LNCaP clone FGC (cell line): ENCODE results near the gene TXN.

Source experiments
- DNase-seq: peaks from one replicate; pipeline ENCODE4 v3.0.0-alpha.2; 2011; ENCODE audit warnings: low read depth
- H3K4me3 ChIP-seq: 2 replicates; pipeline ENCODE4 v1.5.1; 2011; ENCODE audit warnings: mild to moderate bottlenecking, low read depth, low read length, control low read depth
- CTCF ChIP-seq: IDR thresholded peaks from 2 replicates; pipeline ENCODE4 v1.5.1; 2012; ENCODE audit warnings: mild to moderate bottlenecking; ENCODE audit not compliant: control insufficient read depth, insufficient read depth; ENCODE audit errors: extremely low read depth

The TXN gene

GRCh38 chr9:110256380-110257096 lies at the start of gene TXN:
Gene TXN, minus strand, starts transcription at chr9:110256507. Its CDS starts 72 bp downstream, at chr9:110256435.
- TF ChIP-seq CTCF = no peak
- peak; percentile 72 for DNase-seq
- peak within 1 kb of the TSS; percentile 86 for H3K4me3 ChIP-seq

- DNase-seq = no peak
- no peak overlapping the region for H3K4me3 ChIP-seq
- TF ChIP-seq CTCF = no peak
These were observed 46.8 kb upstream of the TXN start for GRCh38 chr9:110303133-110303532.

- H3K4me3 ChIP-seq = no peak overlapping the region
- no peak for TF ChIP-seq CTCF
- no peak for DNase-seq
These were observed 41.8 kb upstream of the TXN start for GRCh38 chr9:110298043-110298605.

GRCh38 chr9:110293248-110293647 lies 36.9 kb upstream of the TXN start:
- TF ChIP-seq CTCF = no peak
- no peak overlapping the region for H3K4me3 ChIP-seq
- DNase-seq = no peak

GRCh38 chr9:110291921-110292557 lies 35.7 kb upstream of the TXN start:
- no peak overlapping the region for H3K4me3 ChIP-seq
- no peak for TF ChIP-seq CTCF
- no peak for DNase-seq

GRCh38 chr9:110290001-110290400 lies 33.7 kb upstream of the TXN start:
- no peak for TF ChIP-seq CTCF
- H3K4me3 ChIP-seq = no peak overlapping the region

More at GRCh38 chr9:110290001-110290400, 33.7 kb upstream of the TXN start:
- DNase-seq = no peak
